Stimulated activated CD4-positive, alpha-beta T cell treated with anti-CD3 and anti-CD28 coated beads, TNF-alpha, amount 100 ng/mL, for 4 hours (primary cell): ENCODE data around the gene SRP68.
"Not testable (repeated sequence)": the region's sequence is repeated elsewhere in the genome, so short reads cannot be mapped to it uniquely, and the experiment has no call there.

Experiments used
- DNase-seq, 3 experiments: peaks; one replicate each; pipeline ENCODE4 v3.0.0-alpha.2; 2020; ENCODE audit warnings: low read depth in 3 of 3

SRP68 gene

GRCh38 chr17:76046064-76046463 lies 26.3 kb downstream of the SRP68 start:
- no peak for DNase-seq

GRCh38 chr17:76044475-76045007 lies 27.8 kb downstream of the SRP68 start:
- not testable (repeated sequence) for DNase-seq

- DNase-seq, result not testable (repeated sequence)
These were observed 29.4 kb downstream of the SRP68 start for GRCh38 chr17:76042868-76043267.

- no peak for DNase-seq
These were observed 31.9 kb downstream of the SRP68 start for GRCh38 chr17:76040376-76040775.

- no peak for DNase-seq
These were observed 33.2 kb downstream of the SRP68 start for GRCh38 chr17:76039121-76039520.

GRCh38 chr17:76038050-76038449 lies 34.3 kb downstream of the SRP68 start:
- no peak for DNase-seq

GRCh38 chr17:76036497-76037261 lies 35.6 kb downstream of the SRP68 start:
- no peak for DNase-seq

- DNase-seq, result no peak
These were observed 37.6 kb downstream of the SRP68 start for GRCh38 chr17:76034428-76035350.

- no peak for DNase-seq
These were observed 39.2 kb downstream of the SRP68 start for GRCh38 chr17:76033139-76033538.

GRCh38 chr17:76032780-76033108 lies 39.6 kb downstream of the SRP68 start:
- DNase-seq, result no peak

GRCh38 chr17:76032073-76032779 lies 40.1 kb downstream of the SRP68 start:
- no peak for DNase-seq

- DNase-seq, result no peak
These were observed 45.0 kb downstream of the SRP68 start, which contains the start of gene EVPL for GRCh38 chr17:76027159-76027839. EVPL (minus strand) TSS chr17:76027306; CDS start chr17:76027198, 108 bp downstream.

- no peak for DNase-seq
These were observed 45.6 kb downstream of the SRP68 start for GRCh38 chr17:76026714-76027158.

- DNase-seq, result no peak
These were observed 47.0 kb downstream of the SRP68 start for GRCh38 chr17:76025294-76025693.

GRCh38 chr17:76024353-76024752 lies 48.0 kb downstream of the SRP68 start:
- no peak for DNase-seq

GRCh38 chr17:76023900-76024237 lies 48.4 kb downstream of the SRP68 start:
- DNase-seq, result no peak

GRCh38 chr17:76022973-76023899 lies 49.1 kb downstream of the SRP68 start:
- no peak for DNase-seq

GRCh38 chr17:76022285-76022684 lies 50.0 kb downstream of the SRP68 start:
- no peak for DNase-seq

- DNase-seq, result no peak
These were observed 52.4 kb downstream of the SRP68 start for GRCh38 chr17:76019833-76020467.

GRCh38 chr17:76018801-76019200 lies 53.5 kb downstream of the SRP68 start:
- no peak for DNase-seq
